Lung (tissue), 12 donors: Measurements from ENCODE around the gene ZCCHC2. TPM values are rescaled to one million over a fixed set of nuclear protein-coding genes. Genes with fewer than 3 reads are reported as not detected.

Experiments
- ATAC-seq: fragments of 200-7000 bp; cut with Tn5 transposase; one replicate; pipeline ENCODE4 v1.9.1; 2020; ENCODE audit warnings: moderate number of reproducible peaks; ENCODE audit not compliant: insufficient read depth, low FRiP score
- DNase-seq, 3 donors: peaks; one replicate each; pipeline ENCODE4 v3.0.0-alpha.2; 2013 to 2017
- H3K27ac ChIP-seq, 2 donors: one replicate each; pipeline ENCODE4 v1.5.1; 2013; ENCODE audit warnings: mild to moderate bottlenecking in 2 of 2, moderate library complexity in 2 of 2, control low read depth in 1 of 2, inconsistent platforms in 1 of 2, low read depth in 1 of 2, low read length in 1 of 2
- H3K27me3 ChIP-seq, 3 donors: one replicate each; pipeline ENCODE4 v1.5.1; 2013; ENCODE audit warnings: low read length in 2 of 3; ENCODE audit not compliant: control insufficient read depth in 3 of 3, insufficient read depth in 3 of 3
- H3K36me3 ChIP-seq, 4 donors: one replicate each; pipeline ENCODE4 v1.5.1; 2013; ENCODE audit warnings: low read length in 4 of 4, mild to moderate bottlenecking in 1 of 4, moderate library complexity in 1 of 4; ENCODE audit not compliant: control insufficient read depth in 4 of 4, insufficient read depth in 4 of 4
- H3K4me1 ChIP-seq, 5 donors: one replicate each; pipeline ENCODE4 v1.5.1; 2013; ENCODE audit warnings: low read length in 5 of 5, mild to moderate bottlenecking in 2 of 5, moderate library complexity in 1 of 5; ENCODE audit not compliant: control insufficient read depth in 5 of 5, insufficient read depth in 5 of 5
- H3K4me3 ChIP-seq: one replicate; pipeline ENCODE4 v1.5.1; 2013; ENCODE audit warnings: mild to moderate bottlenecking, control low read depth, moderate library complexity
- H3K9ac ChIP-seq, 2 donors: one replicate each; pipeline ENCODE4 v1.5.1; 2013; ENCODE audit warnings: low read length in 2 of 2, control low read depth in 1 of 2; ENCODE audit not compliant: insufficient read depth in 1 of 2
- H3K9me3 ChIP-seq, 4 donors: one replicate each; pipeline ENCODE4 v1.5.1; 2013; ENCODE audit warnings: low read length in 3 of 4, mild to moderate bottlenecking in 1 of 4, moderate library complexity in 1 of 4; ENCODE audit not compliant: control insufficient read depth in 4 of 4, insufficient read depth in 3 of 4
- WGBS, 2 donors: extraction: QIAGEN DNeasy Blood & Tissue Kit; methylation state at CpG; one replicate each; pipeline ENCODE4 v1.1.7; 2013; 5-methylcytosine and 5-hydroxymethylcytosine counted together
- polyA plus RNA-seq, 2 donors: library from polyadenylated mRNA; stranded (reverse); fragments of 200-250 nt; gene quantifications; one replicate each; pipeline ENCODE4 v1.2.1, GENCODE V29; 2013
- total RNA-seq, 2 donors: library from RNA; depleted of rRNA in 1 of 2; stranded (reverse); fragments of >200 nt in 1 of 2; gene quantifications; one replicate each; pipeline ENCODE4 v1.2.1, GENCODE V29; 2014 to 2021
- TF ChIP-seq, protein P1 (sequence below): IDR thresholded peaks from 2 replicates; pipeline ENCODE4 v1.5.1; 2012; ENCODE audit warnings: mild to moderate bottlenecking; ENCODE audit errors: control extremely low read depth, extremely low read depth
- donor health status: control.
- donor health status: control.
- donor health status: Bipolar disorder and iron deficiency.
- donor health status: healthy.
- donor health status: DM: yes; HTN: yes; CAD: no.

The ZCCHC2 gene
- total and polyA plus RNA-seq, 4 donors, result 9.3 to 33.9 (median 18.6) TPM

DNA sequence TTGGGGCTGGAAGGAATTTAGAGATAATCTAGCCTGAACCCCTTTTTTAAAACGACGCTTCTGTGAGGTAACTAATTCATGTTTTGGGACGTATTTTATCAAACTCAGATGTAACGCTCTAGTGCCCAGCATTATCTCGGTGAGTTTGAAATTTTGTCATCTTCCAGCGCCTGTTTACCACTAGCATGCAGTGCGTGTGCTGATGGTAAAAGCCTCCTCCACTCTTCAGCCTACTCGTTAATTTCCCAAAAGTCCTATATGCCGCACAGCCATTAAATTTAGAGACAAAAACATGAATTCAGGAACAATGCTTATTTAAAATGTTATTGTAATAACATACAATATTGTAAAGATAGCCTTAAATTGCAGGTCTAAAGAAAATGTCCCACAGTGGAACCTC, 2.8 kb downstream of the ZCCHC2 start:
- Histone ChIP-seq H3K27me3 (peaks cover 0 to 11% (median 10%) of the 10 kb centered on the region in 3 donors), H3K4me1 (peaks cover 4 to 37% (median 7%) of the 10 kb centered on the region in 5 donors), H3K27ac (peak overlapping the region; percentile 56 to 100), H3K36me3 (no peaks in the 10 kb centered on the region), H3K9ac (no peak overlapping the region), H3K4me3 (no peak overlapping the region), H3K9me3 (no peaks in the 10 kb centered on the region)
- DNase-seq, result peak in 1 of 3 donors; percentile 20
- TF ChIP-seq, protein P1, sequence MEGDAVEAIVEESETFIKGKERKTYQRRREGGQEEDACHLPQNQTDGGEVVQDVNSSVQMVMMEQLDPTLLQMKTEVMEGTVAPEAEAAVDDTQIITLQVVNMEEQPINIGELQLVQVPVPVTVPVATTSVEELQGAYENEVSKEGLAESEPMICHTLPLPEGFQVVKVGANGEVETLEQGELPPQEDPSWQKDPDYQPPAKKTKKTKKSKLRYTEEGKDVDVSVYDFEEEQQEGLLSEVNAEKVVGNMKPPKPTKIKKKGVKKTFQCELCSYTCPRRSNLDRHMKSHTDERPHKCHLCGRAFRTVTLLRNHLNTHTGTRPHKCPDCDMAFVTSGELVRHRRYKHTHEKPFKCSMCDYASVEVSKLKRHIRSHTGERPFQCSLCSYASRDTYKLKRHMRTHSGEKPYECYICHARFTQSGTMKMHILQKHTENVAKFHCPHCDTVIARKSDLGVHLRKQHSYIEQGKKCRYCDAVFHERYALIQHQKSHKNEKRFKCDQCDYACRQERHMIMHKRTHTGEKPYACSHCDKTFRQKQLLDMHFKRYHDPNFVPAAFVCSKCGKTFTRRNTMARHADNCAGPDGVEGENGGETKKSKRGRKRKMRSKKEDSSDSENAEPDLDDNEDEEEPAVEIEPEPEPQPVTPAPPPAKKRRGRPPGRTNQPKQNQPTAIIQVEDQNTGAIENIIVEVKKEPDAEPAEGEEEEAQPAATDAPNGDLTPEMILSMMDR, result no peak
- ATAC-seq, result no peak
- 69 to 72% methylated on average over 9 of the region's 9 CpGs for WGBS, 2 donors

DNA sequence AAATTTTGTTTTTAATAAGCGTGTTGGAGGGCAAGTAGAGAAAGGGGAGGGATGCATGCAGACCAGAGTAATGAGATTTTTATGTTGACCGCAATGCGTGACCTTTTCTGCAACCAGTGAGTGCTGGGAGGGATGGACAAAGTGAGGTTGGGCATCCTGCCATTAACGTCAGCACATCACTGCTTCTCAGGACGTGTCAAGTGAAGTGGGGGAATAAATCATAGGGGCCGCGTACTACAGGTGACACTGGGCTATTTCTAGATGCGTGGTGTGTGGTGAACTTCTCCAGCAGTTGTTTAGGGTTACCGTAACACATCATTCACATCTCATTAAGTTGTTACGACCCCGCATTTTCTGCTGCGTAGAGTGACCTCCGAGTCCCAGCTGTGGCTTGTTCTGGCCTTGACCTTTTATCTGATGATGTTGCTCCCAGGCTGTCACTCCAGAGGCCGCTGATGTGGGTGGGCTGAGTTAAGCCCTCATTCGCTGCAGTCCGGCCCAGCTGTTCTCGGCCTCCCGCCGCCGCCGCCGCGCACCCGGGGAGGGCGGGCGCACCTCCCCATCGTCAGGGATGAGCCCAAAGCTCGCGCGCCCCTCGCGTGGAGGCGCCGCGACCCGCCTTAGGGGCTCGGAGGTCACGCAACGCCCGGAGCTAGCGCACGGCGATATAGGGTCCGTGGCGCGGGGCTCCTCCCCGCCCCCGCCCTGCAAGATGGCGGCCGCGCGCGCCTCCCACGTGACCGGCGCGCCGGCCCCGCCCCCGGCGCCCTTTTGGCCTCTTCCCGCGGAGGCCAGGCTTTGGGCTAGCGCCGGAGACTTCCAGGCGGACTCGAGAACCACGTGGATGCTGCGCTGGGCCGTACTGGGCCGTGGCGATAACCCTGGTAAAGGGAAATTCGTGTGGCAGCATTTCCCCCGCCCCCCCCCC, 3.5 kb downstream of the ZCCHC2 start:
- DNase-seq (peak; percentile 77 to 83 (median 79)), ATAC-seq (peak; percentile 51)
- H3K27ac ChIP-seq, result peak overlapping the region; percentile 100
- H3K9ac ChIP-seq, result peak overlapping the region in 1 of 2 donors; percentile 76
- TF ChIP-seq, protein P1, result no peak
- H3K27me3 ChIP-seq, result peaks cover 0 to 6% (median 4%) of the 10 kb centered on the region in 3 donors
- peaks cover 4 to 37% (median 10%) of the 10 kb centered on the region in 5 donors for H3K4me1 ChIP-seq
- H3K4me3 ChIP-seq, result peak overlapping the region; percentile 96
- WGBS, 2 donors, result 1 to 2% methylated on average over 70 to 74 of the region's 74 CpGs
- no peaks in the 10 kb centered on the region for H3K9me3 ChIP-seq
- no peaks in the 10 kb centered on the region for H3K36me3 ChIP-seq

DNA sequence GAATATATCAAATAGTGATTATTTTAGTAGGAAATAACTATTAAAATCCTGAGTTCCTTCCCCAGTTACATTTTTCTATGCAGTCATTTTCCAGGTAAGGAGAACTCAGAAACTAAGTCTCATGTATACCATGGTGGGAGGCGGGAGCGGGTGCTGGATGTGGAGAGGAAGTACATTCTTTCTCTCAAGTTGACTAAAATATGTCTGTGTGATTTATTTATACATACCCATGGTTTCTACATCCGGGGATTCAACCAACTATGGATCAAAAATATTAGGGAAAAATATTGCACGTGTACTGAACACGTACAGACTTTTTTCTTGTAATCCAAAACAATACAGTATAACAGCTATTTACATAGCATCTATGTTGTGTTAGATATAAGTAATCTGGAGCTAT, 6.8 kb downstream of the ZCCHC2 start:
- WGBS, 2 donors, result 62 to 71% methylated on average over 5 of the region's 5 CpGs
- ATAC-seq (no peak), DNase-seq (no peak)
- no peaks in the 10 kb centered on the region for H3K9me3 ChIP-seq
- no peak overlapping the region for H3K4me3 ChIP-seq
- H3K36me3 ChIP-seq, result no peaks in the 10 kb centered on the region
- H3K4me1 ChIP-seq, result peaks cover 4 to 29% (median 12%) of the 10 kb centered on the region in 5 donors
- no peak overlapping the region for H3K9ac ChIP-seq
- no peak overlapping the region for H3K27ac ChIP-seq
- H3K27me3 ChIP-seq, result peaks cover 0 to 3% (median 0%) of the 10 kb centered on the region in 3 donors
- TF ChIP-seq, protein P1, result no peak
